Measurements from ENCODE around the gene CEP57L1.

DNA sequence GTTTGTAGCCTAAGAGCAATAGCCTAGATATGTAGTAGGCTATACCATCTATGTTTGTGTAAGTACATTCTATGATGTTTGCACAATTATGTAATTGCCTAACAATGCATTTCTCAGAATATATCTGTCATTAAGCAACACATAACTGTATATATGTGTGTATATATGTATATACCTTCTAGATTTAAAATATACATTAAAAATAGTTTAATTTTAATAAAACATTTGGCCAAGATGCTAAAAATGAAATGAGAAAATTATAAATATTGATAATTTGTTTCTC, 21.2 kb upstream of the CEP57L1 start:
- TF ChIP-seq POLR2A (IDR thresholded peaks at IDR 0.05; ENCODE audit: low read length) (no peak), GATA1 (IDR thresholded peaks at IDR 0.05; ENCODE audit: low read depth, low read length) (no peak)
